GM12878 (cell line): ENCODE measurements around the gene POLD4. TPM values are rescaled to one million over a fixed set of nuclear protein-coding genes. Genes with fewer than 3 reads are reported as not detected.

Experiments used
- ATAC-seq: fragments of 200-7000 bp; cut with Tn5 transposase; 3 replicates; pipeline ENCODE4 v1.9.1; 2020; ENCODE audit warnings: mild to moderate bottlenecking, moderate library complexity
- BruUV-seq: library from RNA; stranded (reverse); fragments of 400-500 nt; replicated peaks from 2 replicates; lab custom pipeline; 2021; lab: Mats Ljungman, UMichigan
- CTCF ChIA-PET: fragments of 300-600 bp; sonication (Branson Sonifier 250); formaldehyde crosslinking; extraction: SDS; loops from one replicate; lab custom pipeline; 2021; ENCODE audit warnings: inconsistent platforms; lab: Yijun Ruan, JAX
- POLR2A ChIA-PET: fragments of 350-600 bp; formaldehyde crosslinking; extraction: SDS; loops from one replicate; lab custom pipeline; 2021; ENCODE audit warnings: inconsistent platforms; lab: Charles Lee
- RAD21 ChIA-PET: fragments of 300-600 bp; sonication (Branson Sonifier 250); formaldehyde crosslinking; loops from one replicate; lab custom pipeline; 2023; ENCODE audit warnings: antibody characterized with exemption; ENCODE audit not compliant: unreplicated experiment; lab: Charles Lee
- SMC1A ChIA-PET: fragments of 300-600 bp; sonication (Branson Sonifier 250); formaldehyde crosslinking; loops from one replicate; lab custom pipeline; 2023; ENCODE audit not compliant: unreplicated experiment, uncharacterized antibody; lab: Charles Lee
- DNase-seq: peaks from one replicate; pipeline ENCODE4 v3.0.0-alpha.2; 2011; ENCODE audit warnings: low read depth, low spot score
- FAIRE-seq: peaks from 3 replicates; lab custom pipeline; 2011; peaks lifted over from hg19 to GRCh38; lab: Jason Lieb, UNC
- H2AFZ ChIP-seq: 2 replicates; pipeline ENCODE4 v1.6.0; 2011; ENCODE audit warnings: low read depth, low read length, control low read depth; ENCODE audit not compliant: control insufficient read depth
- H3K27ac ChIP-seq: 2 replicates; pipeline ENCODE4 v1.5.1; 2011; ENCODE audit warnings: control low read depth; ENCODE audit not compliant: control insufficient read depth, insufficient read depth
- H3K27me3 ChIP-seq, 2 experiments: replicated peaks in 1 of 2; 2 replicates each; pipeline versions ENCODE4 v1.6.0 to v1.6.1; 2011; ENCODE audit warnings: low read length in 1 of 2; ENCODE audit not compliant: control insufficient read depth in 2 of 2, insufficient read depth in 2 of 2
- H3K36me3 ChIP-seq, 2 experiments: 2 replicates each; pipeline ENCODE4 v1.5.1; 2011; ENCODE audit warnings: low read length in 1 of 2; ENCODE audit not compliant: control insufficient read depth in 2 of 2, insufficient read depth in 2 of 2
- H3K4me1 ChIP-seq: 2 replicates; pipeline ENCODE4 v1.6.1; 2011; ENCODE audit warnings: mild to moderate bottlenecking, low read length, moderate library complexity, mixed read lengths; ENCODE audit not compliant: control insufficient read depth, insufficient read depth
- H3K4me2 ChIP-seq: 2 replicates; pipeline ENCODE4 v1.6.0; 2011; ENCODE audit warnings: control low read depth; ENCODE audit not compliant: control insufficient read depth, insufficient read depth
- H3K4me3 ChIP-seq: fragments of 200-600 bp; sonication (generic); 2 replicates; pipeline ENCODE4 v1.5.1; 2016
- H3K79me2 ChIP-seq: 2 replicates; pipeline ENCODE4 v1.6.0; 2011; ENCODE audit warnings: low read length; ENCODE audit not compliant: control insufficient read depth, insufficient read depth
- H3K9ac ChIP-seq: 2 replicates; pipeline ENCODE4 v1.8.0; 2011; ENCODE audit warnings: low read length, control low read depth, mixed read lengths; ENCODE audit not compliant: control insufficient read depth, insufficient read depth
- H3K9me3 ChIP-seq: replicated peaks from 3 replicates; pipeline ENCODE4 v1.5.1; 2011; ENCODE audit warnings: mild to moderate bottlenecking, low read length; ENCODE audit not compliant: control insufficient read depth, insufficient read depth
- H4K20me1 ChIP-seq: 2 replicates; pipeline ENCODE4 v1.6.0; 2011; ENCODE audit not compliant: control insufficient read depth, insufficient read depth
- ATF7 ChIP-seq: fragments of 450-650 bp; IDR thresholded peaks from 2 replicates; pipeline ENCODE4 v1.6.1; 2016; ENCODE audit warnings: low read depth, mild to moderate bottlenecking
- BACH1 ChIP-seq: fragments of 450-650 bp; IDR thresholded peaks from 2 replicates; pipeline ENCODE4 v1.6.1; 2017; ENCODE audit warnings: mild to moderate bottlenecking, borderline replicate concordance
- CHD1 ChIP-seq: IDR thresholded peaks from 2 replicates; pipeline ENCODE4 v1.6.1; 2012; ENCODE audit warnings: low read depth, low read length, improper control_type of control experiment
- DPF2 ChIP-seq: fragments of 450-650 bp; IDR thresholded peaks from 2 replicates; pipeline ENCODE4 v1.6.1; 2017; ENCODE audit warnings: mild to moderate bottlenecking
- GATAD2B ChIP-seq: fragments of 450-650 bp; conservative IDR thresholded peaks from 2 replicates; pipeline ENCODE4 v1.6.1; 2017; ENCODE audit warnings: low read depth, mild to moderate bottlenecking, moderate library complexity
- IKZF1 ChIP-seq: fragments of 450-650 bp; conservative IDR thresholded peaks from 2 replicates; pipeline ENCODE4 v1.6.1; 2017; ENCODE audit warnings: antibody characterized with exemption, mild to moderate bottlenecking
- IKZF2 ChIP-seq, 2 experiments: fragments of 450-650 bp; IDR thresholded peaks; 2 replicates each; pipeline ENCODE4 v1.6.1; 2017; ENCODE audit warnings: mild to moderate bottlenecking in 2 of 2, moderate library complexity in 2 of 2
- RAD51 ChIP-seq: fragments of 450-650 bp; IDR thresholded peaks from 2 replicates; pipeline ENCODE4 v1.6.1; 2016; ENCODE audit warnings: moderate library complexity, mild to moderate bottlenecking, inconsistent platforms
- RUNX3 ChIP-seq: IDR thresholded peaks from 2 replicates; pipeline ENCODE4 v1.6.1; 2012; ENCODE audit warnings: low read length, inconsistent platforms
- STAT3 ChIP-seq: IDR thresholded peaks from 2 replicates; pipeline ENCODE4 v1.6.1; 2011; ENCODE audit warnings: low read depth, low read length, improper control_type of control experiment
- YBX1 ChIP-seq: fragments of 450-650 bp; IDR thresholded peaks from 2 replicates; pipeline ENCODE4 v1.6.1; 2016; ENCODE audit warnings: antibody characterized with exemption
- ZNF24 ChIP-seq: fragments of 450-650 bp; IDR thresholded peaks from 2 replicates; pipeline ENCODE4 v1.6.1; 2017; ENCODE audit warnings: antibody characterized with exemption, mild to moderate bottlenecking
- WGBS: methylation state at CpG from one replicate; pipeline ENCODE4 v1.1.6; 2016; ENCODE audit warnings: low lambda C conversion rate; ENCODE audit not compliant: insufficient replicate concordance, insufficient coverage; ENCODE audit errors: missing lambda C conversion rate; 5-methylcytosine and 5-hydroxymethylcytosine counted together
- in situ Hi-C: fragments of 300-500 bp; cut with MboI; formaldehyde crosslinking; loops from 9 replicates; pipeline ENCODE4 v1.14.3; 2018; ENCODE audit warnings: mixed read lengths
- intact Hi-C: fragments of 100-400 bp; cut with micrococcal nuclease; formaldehyde crosslinking; loops from one replicate; pipeline ENCODE4 v1.14.2; 2022; ENCODE audit not compliant: unreplicated experiment
- polyA plus RNA-seq, 11 experiments: library from polyadenylated mRNA; depleted of rRNA in 4 of 11; unstranded in 6 of 11; stranded (reverse) in 5 of 11; fragments of >200 nt; fragmentation: Nextera tagmentation in 4 of 11; fragmentation: Illumina TruSeq in 1 of 11; extraction: Ambion mirVana in 4 of 11; extraction: Trizol in 1 of 11; gene quantifications; 1 replicate in 1 of 11; 2 replicates in 10 of 11; pipeline versions ENCODE4 v1.2.1 to v1.2.3, GENCODE V29; 2011 to 2016; ENCODE audit warnings: inconsistent platforms in 2 of 11, missing spikeins in 2 of 11, low read depth in 1 of 11
- total RNA-seq, 4 experiments: library from RNA; depleted of rRNA in 3 of 4; stranded (reverse); fragments of >200 nt in 3 of 4; fragmentation: Illumina TruSeq in 1 of 4; extraction: Trizol in 1 of 4; gene quantifications; 2 replicates each; pipeline versions ENCODE4 v1.2.1 to v1.2.3, GENCODE V29; 2013 to 2021
- TF ChIP-seq, protein P1 (sequence below): fragments of 450-650 bp; IDR thresholded peaks from 2 replicates; pipeline ENCODE4 v1.6.1; 2017; ENCODE audit warnings: antibody characterized with exemption, mild to moderate bottlenecking, moderate library complexity

The POLD4 gene
- total and polyA plus RNA-seq, 10 of the 15 experiments (the other 5 are each of a cell fraction or from before 2014, with no cell fraction given): 8.1 to 176 (median 88.1) TPM

- POLR2A ChIA-PET: interaction anchor here (1.1 to 8.4 kb wide), 2 partner anchors 10 to 22 kb away, joined by 3 to 183 read pairs; partner anchors contain the start of gene POLD4
- H3K27me3 ChIP-seq: peaks cover 2 to 4% of the 10 kb centered on the region in 2 experiments; a peak in 3 of 4 replicates
- WGBS: 49% methylated on average over 7 of the region's 7 CpGs
- no peak for ATAC-seq
- H3K9ac ChIP-seq: no peak overlapping the region
- SMC1A ChIA-PET: interaction anchor here (21.3 kb wide), 1 partner anchor 20 kb away, joined by 646 read pairs; the partner anchor contains the start of gene POLD4
- 0 out of 2 replicates have a peak, but pooled peaks have one; percentile 19 for TF ChIP-seq IKZF1
- no peak for TF ChIP-seq BACH1
- intact Hi-C loops (no loop called here), in situ Hi-C loops (no loop called here)
- CTCF ChIA-PET: interaction anchor here (0.7 to 25.5 kb wide), 4 partner anchors 13 to 114 kb away, joined by 3 to 1301 read pairs (median 198); partner anchors contain the start of genes CLCF1 and POLD4
- H4K20me1 ChIP-seq: 0 out of 2 replicates have a peak, but pooled peaks cover under 1% of the 10 kb centered on the region
- no peak overlapping the region for H3K4me2 ChIP-seq
- H3K27ac ChIP-seq: no peak overlapping the region
- no peak overlapping the region for H2AFZ ChIP-seq
- no peak overlapping the region for H3K4me3 ChIP-seq
- H3K9me3 ChIP-seq: no peaks in the 10 kb centered on the region
- no peak for DNase-seq
- no peaks in the 10 kb centered on the region for H3K36me3 ChIP-seq
- RAD21 ChIA-PET: interaction anchor here (7.2 to 15.0 kb wide), 2 partner anchors 23 to 32 kb away, joined by 197 to 525 read pairs; partner anchors contain the start of gene POLD4
- FAIRE-seq: no peak
- peaks cover 21% of the 10 kb centered on the region for H3K4me1 ChIP-seq
- no peaks in the 10 kb centered on the region for H3K79me2 ChIP-seq
- no TSS peak for BruUV-seq
These were observed 22.9 kb upstream of the POLD4 start for GRCh38 chr11:67376063-67376820.

DNA sequence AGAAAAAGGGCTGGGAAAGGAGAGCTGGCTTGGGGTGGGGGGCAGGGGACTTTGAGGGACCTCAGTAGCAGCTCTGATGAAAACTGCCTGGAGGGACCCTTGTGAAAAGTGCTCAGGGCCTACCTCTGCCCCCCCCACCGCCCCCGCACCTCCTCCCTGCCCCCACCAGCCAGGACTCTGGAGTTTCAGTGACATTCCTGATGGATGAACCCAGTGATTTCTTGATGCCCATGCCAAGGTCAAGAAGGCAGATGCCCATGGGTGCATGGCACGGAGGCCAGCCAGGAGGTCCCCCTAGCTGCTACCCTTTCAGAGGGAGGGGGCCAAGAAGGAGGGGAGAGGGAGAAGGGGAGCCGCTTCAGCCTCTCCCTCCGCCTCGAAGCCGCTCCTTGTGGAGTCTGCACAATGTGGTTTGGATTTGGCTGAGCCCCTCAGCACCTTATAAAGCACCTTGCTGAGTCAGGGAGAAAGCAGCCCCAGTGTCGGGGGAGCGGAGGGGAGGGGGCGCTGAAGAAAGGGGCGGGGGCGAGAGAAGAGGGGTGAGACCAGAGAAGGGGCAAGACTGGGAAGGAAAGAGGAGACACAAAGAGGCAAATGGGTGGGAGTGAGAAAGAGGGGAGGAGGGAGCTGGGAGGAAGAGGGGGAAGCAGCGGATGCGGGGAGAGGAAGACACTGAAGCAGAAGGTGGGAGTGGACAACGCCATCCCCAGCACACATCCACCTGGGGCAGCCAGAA lies 22.1 kb upstream of the POLD4 start:
- no TSS peak for BruUV-seq
- Histone ChIP-seq H3K27ac (no peak overlapping the region), H4K20me1 (0 out of 2 replicates have a peak, but pooled peaks cover 3% of the 10 kb centered on the region), H3K4me3 (no peak overlapping the region), H3K4me1 (peaks cover 14% of the 10 kb centered on the region), H3K9ac (no peak overlapping the region), H3K79me2 (no peaks in the 10 kb centered on the region), H3K4me2 (no peak overlapping the region), H3K27me3 (peaks cover 2 to 4% of the 10 kb centered on the region in 2 experiments; a peak in 3 of 4 replicates), H2AFZ (no peak overlapping the region), H3K36me3 (no peaks in the 10 kb centered on the region), H3K9me3 (no peaks in the 10 kb centered on the region)
- no peak for DNase-seq
- intact Hi-C loops: no loop called here
- WGBS: 92% methylated on average over 5 of the region's 15 CpGs
- TF ChIP-seq IKZF2 (IDR thresholded peaks at IDR 0.05) (no peak), DPF2 (no peak), RAD51 (no peak), STAT3 (no peak), ZNF24 (no peak), ATF7 (no peak), CHD1 (no peak), YBX1 (no peak), GATAD2B (no peak), RUNX3 (no peak)
- TF ChIP-seq, protein P1, sequence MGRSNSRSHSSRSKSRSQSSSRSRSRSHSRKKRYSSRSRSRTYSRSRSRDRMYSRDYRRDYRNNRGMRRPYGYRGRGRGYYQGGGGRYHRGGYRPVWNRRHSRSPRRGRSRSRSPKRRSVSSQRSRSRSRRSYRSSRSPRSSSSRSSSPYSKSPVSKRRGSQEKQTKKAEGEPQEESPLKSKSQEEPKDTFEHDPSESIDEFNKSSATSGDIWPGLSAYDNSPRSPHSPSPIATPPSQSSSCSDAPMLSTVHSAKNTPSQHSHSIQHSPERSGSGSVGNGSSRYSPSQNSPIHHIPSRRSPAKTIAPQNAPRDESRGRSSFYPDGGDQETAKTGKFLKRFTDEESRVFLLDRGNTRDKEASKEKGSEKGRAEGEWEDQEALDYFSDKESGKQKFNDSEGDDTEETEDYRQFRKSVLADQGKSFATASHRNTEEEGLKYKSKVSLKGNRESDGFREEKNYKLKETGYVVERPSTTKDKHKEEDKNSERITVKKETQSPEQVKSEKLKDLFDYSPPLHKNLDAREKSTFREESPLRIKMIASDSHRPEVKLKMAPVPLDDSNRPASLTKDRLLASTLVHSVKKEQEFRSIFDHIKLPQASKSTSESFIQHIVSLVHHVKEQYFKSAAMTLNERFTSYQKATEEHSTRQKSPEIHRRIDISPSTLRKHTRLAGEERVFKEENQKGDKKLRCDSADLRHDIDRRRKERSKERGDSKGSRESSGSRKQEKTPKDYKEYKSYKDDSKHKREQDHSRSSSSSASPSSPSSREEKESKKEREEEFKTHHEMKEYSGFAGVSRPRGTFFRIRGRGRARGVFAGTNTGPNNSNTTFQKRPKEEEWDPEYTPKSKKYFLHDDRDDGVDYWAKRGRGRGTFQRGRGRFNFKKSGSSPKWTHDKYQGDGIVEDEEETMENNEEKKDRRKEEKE: no peak
- ATAC-seq: no peak
- POLR2A ChIA-PET: interaction anchor here (8.4 kb wide), 1 partner anchor 21 kb away, joined by 183 read pairs; the partner anchor contains the start of gene POLD4
- RAD21 ChIA-PET: interaction anchor here (15.0 kb wide), 1 partner anchor 22 kb away, joined by 525 read pairs; the partner anchor contains the start of gene POLD4
- in situ Hi-C loops: no loop called here
- SMC1A ChIA-PET: interaction anchor here (21.3 kb wide), 1 partner anchor 19 kb away, joined by 646 read pairs; the partner anchor contains the start of gene POLD4
- no peak for FAIRE-seq
- CTCF ChIA-PET: interaction anchor here (0.7 to 25.5 kb wide), 3 partner anchors 14 to 33 kb away, joined by 3 to 1301 read pairs (median 390); partner anchors contain the start of genes CLCF1 and POLD4
